GM12874 (cell line): ENCODE results near the gene CSF1.

Experiments used
- CTCF ChIP-seq: IDR thresholded peaks from 2 replicates; pipeline ENCODE4 v1.5.1; 2011; ENCODE audit warnings: low read depth, mild to moderate bottlenecking, control low read depth, low read length, moderate library complexity; ENCODE audit not compliant: insufficient read depth

The CSF1 gene

GRCh38 chr1:109969146-109969829 is 58.6 kb downstream of the CSF1 start:
- no peak for TF ChIP-seq CTCF

- no peak for TF ChIP-seq CTCF
These were observed 59.3 kb downstream of the CSF1 start for GRCh38 chr1:109969907-109970306.

- no peak for TF ChIP-seq CTCF
These were observed 60.9 kb downstream of the CSF1 start for GRCh38 chr1:109971559-109971958.

- no peak for TF ChIP-seq CTCF
These were observed 63.5 kb downstream of the CSF1 start for GRCh38 chr1:109974191-109974590.

- TF ChIP-seq CTCF, result no peak
These were observed 65.1 kb downstream of the CSF1 start for GRCh38 chr1:109975718-109976117.

GRCh38 chr1:109976762-109977161 is 66.1 kb downstream of the CSF1 start:
- TF ChIP-seq CTCF, result no peak

- no peak for TF ChIP-seq CTCF
These were observed 66.6 kb downstream of the CSF1 start for GRCh38 chr1:109977225-109977624.
